Measurements from ENCODE around the gene FCGBP. TPM values are rescaled to one million over a fixed set of nuclear protein-coding genes. Genes with fewer than 3 reads are reported as not detected.
"Not testable (repeated sequence)": the region's sequence is repeated elsewhere in the genome, so short reads cannot be mapped to it uniquely, and the experiment has no call there.

FCGBP gene
- total RNA-seq, 1 experiment from 2014 or later = 5.7 TPM

GRCh38 chr19:39897511-39898245, 36.8 kb downstream of the FCGBP start:
- BruUV-seq (replicated peaks); H3K36me3 ChIP-seq (ENCODE audit: control insufficient read depth in 1 of 2, insufficient read depth in 2 of 2, low read length in 2 of 2); DNase-seq (ENCODE audit: low read depth, low spot score); H3K4me2 ChIP-seq (ENCODE audit: low read length); H3K4me1 ChIP-seq (ENCODE audit: control insufficient read depth in 1 of 2, insufficient read depth in 2 of 2, low read length in 2 of 2); H3K79me2 ChIP-seq (ENCODE audit: insufficient read depth, low read length); H3K9me3 ChIP-seq (ENCODE audit: control insufficient read depth in 1 of 2, insufficient read depth in 1 of 2, low read depth in 1 of 2, low read length in 2 of 2); H3K4me3 ChIP-seq (replicated peaks in 1 of 2; ENCODE audit: low read depth in 1 of 2, low read length in 2 of 2); H3K27ac ChIP-seq (ENCODE audit: low read depth, low read length); POLR2A ChIA-PET; RAD21 ChIA-PET (ENCODE audit: low non-redundant PET in 1 of 2, low total read pairs in 2 of 2, uncharacterized antibody in 2 of 2, unreplicated experiment in 2 of 2); H3K27me3 ChIP-seq (ENCODE audit: insufficient read depth, low read length); H4K20me1 ChIP-seq (ENCODE audit: insufficient read depth); CTCF ChIA-PET; intact Hi-C loops (cut with micrococcal nuclease); H3K9me2 ChIP-seq (ENCODE audit: insufficient read depth); H2AFZ ChIP-seq (ENCODE audit: low read depth, low read length, poor library complexity, severe bottlenecking); H3K9ac ChIP-seq (ENCODE audit: low read length): not testable (repeated sequence)
- ATAC-seq = peak; percentile 89
- TF ChIP-seq, protein P1, sequence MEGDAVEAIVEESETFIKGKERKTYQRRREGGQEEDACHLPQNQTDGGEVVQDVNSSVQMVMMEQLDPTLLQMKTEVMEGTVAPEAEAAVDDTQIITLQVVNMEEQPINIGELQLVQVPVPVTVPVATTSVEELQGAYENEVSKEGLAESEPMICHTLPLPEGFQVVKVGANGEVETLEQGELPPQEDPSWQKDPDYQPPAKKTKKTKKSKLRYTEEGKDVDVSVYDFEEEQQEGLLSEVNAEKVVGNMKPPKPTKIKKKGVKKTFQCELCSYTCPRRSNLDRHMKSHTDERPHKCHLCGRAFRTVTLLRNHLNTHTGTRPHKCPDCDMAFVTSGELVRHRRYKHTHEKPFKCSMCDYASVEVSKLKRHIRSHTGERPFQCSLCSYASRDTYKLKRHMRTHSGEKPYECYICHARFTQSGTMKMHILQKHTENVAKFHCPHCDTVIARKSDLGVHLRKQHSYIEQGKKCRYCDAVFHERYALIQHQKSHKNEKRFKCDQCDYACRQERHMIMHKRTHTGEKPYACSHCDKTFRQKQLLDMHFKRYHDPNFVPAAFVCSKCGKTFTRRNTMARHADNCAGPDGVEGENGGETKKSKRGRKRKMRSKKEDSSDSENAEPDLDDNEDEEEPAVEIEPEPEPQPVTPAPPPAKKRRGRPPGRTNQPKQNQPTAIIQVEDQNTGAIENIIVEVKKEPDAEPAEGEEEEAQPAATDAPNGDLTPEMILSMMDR (IDR thresholded peaks at IDR 0.05 in 2 of 3, conservative IDR thresholded peaks at IDR 0.05 in 1 of 3; ENCODE audit: borderline replicate concordance in 1 of 3, insufficient read depth in 1 of 3, low read depth in 2 of 3, low read length in 2 of 3) = 0 out of 6 replicates have a peak, but pooled peaks of 2 of the 3 experiments have one; percentile 10 to 11

- BruUV-seq (replicated peaks); ATAC-seq; H3K9me2 ChIP-seq (ENCODE audit: insufficient read depth); H3K27ac ChIP-seq (ENCODE audit: low read depth, low read length); H3K79me2 ChIP-seq (ENCODE audit: insufficient read depth, low read length); intact Hi-C loops (cut with micrococcal nuclease); CTCF ChIA-PET; H3K27me3 ChIP-seq (ENCODE audit: insufficient read depth, low read length); H3K4me1 ChIP-seq (ENCODE audit: control insufficient read depth in 1 of 2, insufficient read depth in 2 of 2, low read length in 2 of 2); H3K9ac ChIP-seq (ENCODE audit: low read length); H3K4me2 ChIP-seq (ENCODE audit: low read length); H2AFZ ChIP-seq (ENCODE audit: low read depth, low read length, poor library complexity, severe bottlenecking); H3K9me3 ChIP-seq (ENCODE audit: control insufficient read depth in 1 of 2, insufficient read depth in 1 of 2, low read depth in 1 of 2, low read length in 2 of 2); H4K20me1 ChIP-seq (ENCODE audit: insufficient read depth); POLR2A ChIA-PET; H3K36me3 ChIP-seq (ENCODE audit: control insufficient read depth in 1 of 2, insufficient read depth in 2 of 2, low read length in 2 of 2); H3K4me3 ChIP-seq (replicated peaks in 1 of 2; ENCODE audit: low read depth in 1 of 2, low read length in 2 of 2); DNase-seq (ENCODE audit: low read depth, low spot score); RAD21 ChIA-PET (ENCODE audit: low non-redundant PET in 1 of 2, low total read pairs in 2 of 2, uncharacterized antibody in 2 of 2, unreplicated experiment in 2 of 2): not testable (repeated sequence)
Measured at GRCh38 chr19:39895096-39895495, 39.3 kb downstream of the FCGBP start.

- POLR2A ChIA-PET; intact Hi-C loops (cut with micrococcal nuclease); DNase-seq (ENCODE audit: low read depth, low spot score); H3K9me2 ChIP-seq (ENCODE audit: insufficient read depth); H4K20me1 ChIP-seq (ENCODE audit: insufficient read depth); BruUV-seq (replicated peaks); H3K9ac ChIP-seq (ENCODE audit: low read length); H3K4me1 ChIP-seq (ENCODE audit: control insufficient read depth in 1 of 2, insufficient read depth in 2 of 2, low read length in 2 of 2); CTCF ChIA-PET; H3K9me3 ChIP-seq (ENCODE audit: control insufficient read depth in 1 of 2, insufficient read depth in 1 of 2, low read depth in 1 of 2, low read length in 2 of 2); H2AFZ ChIP-seq (ENCODE audit: low read depth, low read length, poor library complexity, severe bottlenecking); H3K79me2 ChIP-seq (ENCODE audit: insufficient read depth, low read length); H3K36me3 ChIP-seq (ENCODE audit: control insufficient read depth in 1 of 2, insufficient read depth in 2 of 2, low read length in 2 of 2); ATAC-seq; H3K4me2 ChIP-seq (ENCODE audit: low read length); H3K27me3 ChIP-seq (ENCODE audit: insufficient read depth, low read length); RAD21 ChIA-PET (ENCODE audit: low non-redundant PET in 1 of 2, low total read pairs in 2 of 2, uncharacterized antibody in 2 of 2, unreplicated experiment in 2 of 2); H3K27ac ChIP-seq (ENCODE audit: low read depth, low read length); H3K4me3 ChIP-seq (replicated peaks in 1 of 2; ENCODE audit: low read depth in 1 of 2, low read length in 2 of 2): not testable (repeated sequence)
Measured at GRCh38 chr19:39894236-39894606, 40.2 kb downstream of the FCGBP start.

DNA sequence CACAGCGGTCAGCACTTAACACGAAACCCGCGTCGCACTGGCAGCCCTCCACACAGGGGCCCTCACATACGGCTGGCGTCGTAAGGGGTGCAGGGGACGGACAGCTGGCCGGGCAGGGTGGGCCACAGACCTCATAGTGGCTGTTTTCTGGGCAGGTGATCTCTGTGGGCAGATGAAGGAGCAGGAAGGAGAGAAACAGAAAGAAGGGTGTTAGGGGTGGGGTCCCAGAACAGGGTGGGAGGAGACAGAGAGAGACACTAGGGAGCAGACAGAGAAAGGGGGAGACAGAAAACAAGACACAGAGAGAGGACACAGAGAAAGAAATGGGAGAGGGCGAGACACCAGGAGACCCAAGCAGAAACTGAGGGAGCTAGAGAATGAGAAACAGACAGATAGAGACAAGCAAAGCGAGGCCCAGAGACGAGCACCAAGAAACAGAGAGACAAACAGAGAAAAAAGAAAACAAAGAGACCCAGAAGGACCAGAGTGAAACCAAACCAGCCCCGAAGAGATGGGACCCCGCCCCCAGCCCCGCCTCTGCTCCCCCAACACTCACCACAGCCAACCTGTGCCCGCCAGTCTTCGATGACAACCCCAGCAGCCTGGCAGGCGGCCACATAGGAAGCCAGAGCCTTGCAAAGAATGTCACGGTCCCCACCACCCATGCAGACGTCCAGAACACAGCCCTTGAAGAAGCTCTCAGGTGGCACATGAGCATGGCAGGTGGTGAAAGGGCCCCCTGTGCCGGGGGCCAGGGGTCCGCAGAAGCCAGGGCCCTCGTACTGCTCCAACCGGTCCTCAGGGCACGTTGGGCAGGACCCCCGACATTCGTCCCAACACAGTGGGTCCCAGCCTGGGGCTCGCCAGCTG, 40.8 kb downstream of the FCGBP start:
- H3K9me2 ChIP-seq (ENCODE audit: insufficient read depth); H3K4me1 ChIP-seq (ENCODE audit: control insufficient read depth in 1 of 2, insufficient read depth in 2 of 2, low read length in 2 of 2); CTCF ChIA-PET; BruUV-seq (replicated peaks); POLR2A ChIA-PET; RAD21 ChIA-PET (ENCODE audit: low non-redundant PET in 1 of 2, low total read pairs in 2 of 2, uncharacterized antibody in 2 of 2, unreplicated experiment in 2 of 2); H3K36me3 ChIP-seq (ENCODE audit: control insufficient read depth in 1 of 2, insufficient read depth in 2 of 2, low read length in 2 of 2); ATAC-seq; H3K79me2 ChIP-seq (ENCODE audit: insufficient read depth, low read length); H3K9ac ChIP-seq (ENCODE audit: low read length); H3K4me2 ChIP-seq (ENCODE audit: low read length); H3K27me3 ChIP-seq (ENCODE audit: insufficient read depth, low read length); H4K20me1 ChIP-seq (ENCODE audit: insufficient read depth); intact Hi-C loops (cut with micrococcal nuclease); DNase-seq (ENCODE audit: low read depth, low spot score); H3K9me3 ChIP-seq (ENCODE audit: control insufficient read depth in 1 of 2, insufficient read depth in 1 of 2, low read depth in 1 of 2, low read length in 2 of 2); H3K4me3 ChIP-seq (replicated peaks in 1 of 2; ENCODE audit: low read depth in 1 of 2, low read length in 2 of 2); H3K27ac ChIP-seq (ENCODE audit: low read depth, low read length); H2AFZ ChIP-seq (ENCODE audit: low read depth, low read length, poor library complexity, severe bottlenecking): not testable (repeated sequence)

Measured in HCT116 (cell line).